Immature natural killer cell (primary cell): ENCODE results near the gene NOS1AP. TPM values are rescaled to one million over a fixed set of nuclear protein-coding genes. Genes with fewer than 3 reads are reported as not detected.
"Not testable (repeated sequence)": the region's sequence is repeated elsewhere in the genome, so short reads cannot be mapped to it uniquely, and the experiment has no call there.

Experiments used
- DNase-seq, 3 donors: peaks; one replicate each; pipeline ENCODE4 v3.0.0; 2022; ENCODE audit warnings: mixed read lengths in 1 of 3
- H3K27ac Mint-ChIP-seq, 6 donors: one replicate each; pipeline ENCODE4 v1.8.0; 2020; ENCODE audit warnings: mixed read lengths in 6 of 6, mild to moderate bottlenecking in 5 of 6, inconsistent platforms in 4 of 6, moderate library complexity in 3 of 6
- H3K27me3 Mint-ChIP-seq, 3 donors: one replicate each; pipeline ENCODE4 v1.8.0; 2020 to 2021; ENCODE audit warnings: low read depth in 3 of 3, mild to moderate bottlenecking in 3 of 3, mixed read lengths in 3 of 3, moderate library complexity in 3 of 3, inconsistent platforms in 1 of 3
- H3K36me3 Mint-ChIP-seq, 3 donors: one replicate each; pipeline ENCODE4 v1.8.0; 2020; ENCODE audit warnings: mixed read lengths in 3 of 3, inconsistent platforms in 2 of 3, mild to moderate bottlenecking in 2 of 3
- H3K4me1 Mint-ChIP-seq, 2 donors: one replicate each; pipeline ENCODE4 v1.8.0; 2020; ENCODE audit warnings: inconsistent platforms in 2 of 2, mild to moderate bottlenecking in 2 of 2, mixed read lengths in 2 of 2, moderate library complexity in 1 of 2
- H3K4me3 Mint-ChIP-seq, 5 donors: one replicate each; pipeline ENCODE4 v1.8.0; 2020; ENCODE audit warnings: mild to moderate bottlenecking in 5 of 5, mixed read lengths in 5 of 5, inconsistent platforms in 3 of 5, moderate library complexity in 3 of 5
- H3K9me3 Mint-ChIP-seq, 6 donors: one replicate each; pipeline ENCODE4 v1.8.0; 2020; ENCODE audit warnings: mild to moderate bottlenecking in 6 of 6, mixed read lengths in 6 of 6, inconsistent platforms in 4 of 6, moderate library complexity in 3 of 6
- polyA plus RNA-seq, 3 donors: library from polyadenylated mRNA; unstranded; fragments of 300-500 nt; fragmentation: Illumina TruSeq; gene quantifications; one replicate each; pipeline ENCODE4 v1.2.3, GENCODE V29; 2021

The NOS1AP gene
- polyA plus RNA-seq, 3 donors from 2014 or later: not detected

DNA sequence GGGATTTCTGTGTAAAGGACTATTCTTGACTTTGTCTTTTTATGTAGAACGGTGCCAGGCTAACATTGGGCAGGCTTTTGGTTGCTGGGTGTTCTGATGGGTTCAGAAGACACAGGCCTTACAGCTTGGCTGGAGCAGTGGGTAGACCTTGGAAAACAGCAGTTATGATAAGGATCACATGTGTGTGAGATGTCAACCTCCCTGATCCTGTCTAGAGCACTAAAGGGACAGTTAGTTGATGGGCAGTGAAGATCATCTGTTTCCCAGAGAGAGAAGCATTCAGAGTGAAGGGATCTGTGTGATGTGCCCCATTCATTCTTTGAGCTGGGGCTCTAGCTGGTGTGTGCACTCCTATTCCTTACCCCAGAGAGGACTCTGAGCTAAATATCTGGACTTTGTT, 88.0 kb downstream of the NOS1AP start:
- H3K27ac Mint-ChIP-seq: no peak overlapping the region
- no peaks in the 10 kb centered on the region for H3K36me3 Mint-ChIP-seq
- DNase-seq: no peak
- H3K27me3 Mint-ChIP-seq: peaks cover 0 to 9% (median 4%) of the 10 kb centered on the region in 3 donors
- H3K4me3 Mint-ChIP-seq: no peak overlapping the region
- no peaks in the 10 kb centered on the region for H3K9me3 Mint-ChIP-seq
- peaks cover 4 to 6% of the 10 kb centered on the region in 2 donors for H3K4me1 Mint-ChIP-seq

DNA sequence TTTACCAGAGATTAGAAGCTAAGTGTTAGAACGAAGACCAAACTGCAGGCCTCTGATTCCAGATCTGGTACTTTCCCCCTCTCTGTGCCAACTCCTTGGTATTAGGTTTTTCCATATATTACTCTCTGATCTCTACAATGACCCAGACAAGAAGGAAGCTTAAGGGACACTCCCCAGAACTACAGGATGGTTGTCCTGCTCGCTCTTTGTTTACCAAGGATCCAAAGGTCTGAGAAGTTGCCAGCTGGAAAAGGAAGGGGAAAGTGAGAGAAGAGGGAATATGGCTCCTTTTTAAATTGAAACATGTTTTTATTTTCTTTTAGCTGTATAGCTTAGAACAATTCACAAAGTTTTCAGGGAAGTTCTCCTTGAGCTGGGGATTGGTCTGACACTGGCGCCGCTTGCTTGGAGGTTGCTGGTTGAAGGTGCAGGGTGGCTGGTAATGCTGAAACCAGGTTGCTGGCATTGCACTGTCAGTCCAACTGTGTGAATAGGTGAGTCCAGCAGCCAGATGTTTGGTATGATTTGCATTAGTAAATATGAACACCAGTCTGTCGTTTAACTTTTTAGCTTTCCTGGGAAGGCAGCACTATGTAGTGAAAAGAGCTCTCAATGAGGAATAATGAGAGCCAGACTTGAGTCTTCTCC, 89.3 kb downstream of the NOS1AP start:
- Mint-ChIP-seq H3K9me3 (no peaks in the 10 kb centered on the region), H3K4me1 (no peaks in the 10 kb centered on the region), H3K4me3 (no peak overlapping the region), H3K27ac (no peak overlapping the region), H3K36me3 (no peaks in the 10 kb centered on the region), H3K27me3 (peaks cover 0 to 5% (median 4%) of the 10 kb centered on the region in 3 donors)
- no peak for DNase-seq

DNA sequence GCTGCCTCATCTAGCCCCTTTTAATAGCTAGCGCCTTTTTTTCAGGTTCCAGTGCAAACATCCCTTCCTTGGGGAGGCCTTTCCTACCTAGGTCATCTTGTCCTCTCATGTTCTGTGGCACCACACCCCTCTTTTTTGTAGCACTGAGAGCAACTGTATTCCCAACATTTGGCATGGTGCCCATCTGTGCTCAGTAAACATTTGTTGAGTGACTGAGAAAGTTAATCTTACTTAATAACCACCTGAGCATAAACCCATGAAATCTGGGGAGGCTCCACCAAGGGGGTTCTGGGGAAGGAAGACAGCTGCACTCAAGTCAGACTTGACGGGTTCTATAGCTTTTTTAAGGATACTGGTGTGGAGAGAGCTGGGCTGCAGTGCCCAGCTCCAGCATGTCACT, 90.0 kb downstream of the NOS1AP start:
- DNase-seq: no peak
- H3K27me3 Mint-ChIP-seq: peaks cover 0 to 5% (median 4%) of the 10 kb centered on the region in 3 donors
- no peak overlapping the region for H3K27ac Mint-ChIP-seq
- no peaks in the 10 kb centered on the region for H3K36me3 Mint-ChIP-seq
- H3K4me1 Mint-ChIP-seq: no peaks in the 10 kb centered on the region
- no peaks in the 10 kb centered on the region for H3K9me3 Mint-ChIP-seq
- no peak overlapping the region for H3K4me3 Mint-ChIP-seq

DNA sequence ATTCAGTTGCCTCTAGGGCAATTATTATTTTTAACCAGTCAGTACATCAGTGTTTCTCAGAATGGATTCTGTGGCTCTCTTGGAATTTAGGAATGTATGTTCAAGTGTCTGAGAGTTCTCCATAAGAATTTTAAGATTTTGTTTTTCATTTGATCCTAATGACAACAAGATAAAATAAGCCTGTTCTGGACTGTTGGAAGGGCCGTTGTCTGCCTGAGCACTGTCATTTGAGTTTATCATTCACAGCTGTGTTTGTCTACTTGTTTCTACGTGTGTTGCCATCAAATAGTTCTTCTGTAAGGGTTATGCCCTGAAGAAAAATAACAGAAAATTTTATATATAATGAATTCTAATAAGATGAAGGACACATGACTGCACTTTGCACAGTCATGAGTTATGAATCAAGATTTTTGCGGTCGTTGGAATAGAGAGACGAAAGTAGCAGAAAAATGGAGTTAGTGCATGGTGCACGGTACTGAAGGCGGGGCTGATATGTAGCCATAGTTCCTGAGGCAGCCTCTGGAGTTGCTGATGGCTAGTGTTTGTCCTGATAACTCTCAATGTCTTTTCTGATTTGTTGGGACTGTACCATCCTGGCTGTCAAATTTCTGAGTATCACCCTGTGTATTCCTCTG, 92.5 kb downstream of the NOS1AP start:
- Mint-ChIP-seq H3K36me3 (no peaks in the 10 kb centered on the region), H3K4me1 (no peaks in the 10 kb centered on the region), H3K27ac (no peak overlapping the region), H3K27me3 (peaks cover 2 to 3% (median 2%) of the 10 kb centered on the region in 3 donors), H3K4me3 (no peak overlapping the region), H3K9me3 (no peaks in the 10 kb centered on the region)
- DNase-seq: no peak

DNA sequence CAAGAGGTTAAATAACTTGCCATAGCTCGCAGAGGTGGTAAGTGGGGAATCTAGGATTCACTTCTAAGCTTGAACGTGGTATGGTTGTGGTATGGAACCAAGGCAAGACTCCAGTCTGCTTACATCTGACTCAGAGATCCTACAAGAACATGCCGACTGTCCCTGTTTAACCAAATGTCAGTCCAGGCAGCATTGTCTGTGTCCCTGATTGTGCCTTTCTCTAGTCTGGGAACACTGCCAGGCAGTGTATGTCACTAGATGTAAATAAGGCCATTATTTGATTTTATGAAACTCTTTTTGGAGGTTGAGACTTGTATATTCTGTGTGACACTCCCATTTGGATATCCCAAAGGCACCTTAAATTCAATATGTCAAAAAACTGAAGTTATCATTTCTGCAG, 96.0 kb downstream of the NOS1AP start:
- Mint-ChIP-seq H3K27ac (no peak overlapping the region), H3K36me3 (no peaks in the 10 kb centered on the region), H3K4me1 (no peaks in the 10 kb centered on the region), H3K9me3 (no peaks in the 10 kb centered on the region), H3K27me3 (peaks cover 2 to 5% (median 2%) of the 10 kb centered on the region in 3 donors), H3K4me3 (no peak overlapping the region)
- DNase-seq: no peak

DNA sequence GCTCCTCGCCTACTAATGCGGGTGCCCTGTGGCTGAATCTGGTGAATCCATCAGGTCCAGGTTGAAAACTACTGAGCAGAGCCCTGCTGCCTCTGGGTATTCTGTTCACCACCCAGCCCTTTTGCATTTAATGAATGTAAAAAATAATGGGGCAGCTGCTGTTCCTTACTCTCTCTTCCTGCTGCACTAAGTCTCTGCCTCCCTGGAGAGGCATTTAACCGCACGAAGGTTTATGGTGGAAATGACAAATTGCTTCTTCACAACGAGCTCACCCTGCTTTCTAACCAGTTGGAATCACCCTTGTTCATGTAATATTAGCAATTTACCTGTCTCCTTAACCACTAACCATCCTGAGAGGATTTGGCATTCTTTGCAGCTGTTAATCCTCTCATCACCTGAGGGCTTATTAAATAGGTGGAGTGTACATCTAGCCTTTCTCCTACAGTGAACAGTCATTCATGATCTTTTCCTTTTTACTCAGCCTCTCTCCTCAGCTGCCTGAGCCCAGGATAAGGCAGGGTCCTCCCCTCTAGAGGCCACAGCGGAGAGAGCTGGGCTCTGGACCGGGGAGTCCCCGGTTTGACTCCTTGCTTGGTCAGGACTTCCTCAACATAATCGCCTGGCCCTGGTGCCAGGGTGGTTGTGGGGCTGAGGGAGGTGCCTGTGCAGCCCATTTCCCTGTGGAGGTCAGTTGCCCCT, 97.6 kb downstream of the NOS1AP start:
- H3K4me3 Mint-ChIP-seq: no peak overlapping the region
- no peak for DNase-seq
- peaks cover 2 to 5% (median 2%) of the 10 kb centered on the region in 3 donors for H3K27me3 Mint-ChIP-seq
- no peak overlapping the region for H3K27ac Mint-ChIP-seq
- no peaks in the 10 kb centered on the region for H3K36me3 Mint-ChIP-seq
- no peaks in the 10 kb centered on the region for H3K9me3 Mint-ChIP-seq
- H3K4me1 Mint-ChIP-seq: no peaks in the 10 kb centered on the region

DNA sequence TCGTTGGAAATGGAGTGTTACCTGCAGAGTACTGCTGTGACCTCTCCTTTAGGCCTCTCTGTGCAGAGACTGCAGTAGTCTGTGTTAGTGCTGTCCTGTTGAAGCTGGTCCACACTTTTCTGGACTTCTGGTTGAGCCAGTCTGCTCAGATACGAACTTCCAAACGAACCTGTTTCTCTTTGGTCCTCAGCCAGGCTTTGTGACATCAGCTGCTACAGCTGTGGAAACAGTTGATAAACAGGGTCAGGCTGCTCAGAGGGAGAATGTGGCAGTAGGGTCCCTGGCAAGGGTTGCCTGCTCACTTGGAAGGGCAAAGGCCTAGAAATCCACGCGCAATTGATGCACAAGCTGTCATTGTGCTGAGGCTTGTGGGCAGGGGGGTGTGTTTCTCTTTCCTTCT, 98.8 kb downstream of the NOS1AP start:
- Mint-ChIP-seq H3K27me3 (peaks cover 2 to 5% (median 2%) of the 10 kb centered on the region in 3 donors), H3K27ac (no peak overlapping the region), H3K9me3 (no peaks in the 10 kb centered on the region), H3K4me3 (no peak overlapping the region), H3K4me1 (no peaks in the 10 kb centered on the region), H3K36me3 (no peaks in the 10 kb centered on the region)
- no peak for DNase-seq

DNA sequence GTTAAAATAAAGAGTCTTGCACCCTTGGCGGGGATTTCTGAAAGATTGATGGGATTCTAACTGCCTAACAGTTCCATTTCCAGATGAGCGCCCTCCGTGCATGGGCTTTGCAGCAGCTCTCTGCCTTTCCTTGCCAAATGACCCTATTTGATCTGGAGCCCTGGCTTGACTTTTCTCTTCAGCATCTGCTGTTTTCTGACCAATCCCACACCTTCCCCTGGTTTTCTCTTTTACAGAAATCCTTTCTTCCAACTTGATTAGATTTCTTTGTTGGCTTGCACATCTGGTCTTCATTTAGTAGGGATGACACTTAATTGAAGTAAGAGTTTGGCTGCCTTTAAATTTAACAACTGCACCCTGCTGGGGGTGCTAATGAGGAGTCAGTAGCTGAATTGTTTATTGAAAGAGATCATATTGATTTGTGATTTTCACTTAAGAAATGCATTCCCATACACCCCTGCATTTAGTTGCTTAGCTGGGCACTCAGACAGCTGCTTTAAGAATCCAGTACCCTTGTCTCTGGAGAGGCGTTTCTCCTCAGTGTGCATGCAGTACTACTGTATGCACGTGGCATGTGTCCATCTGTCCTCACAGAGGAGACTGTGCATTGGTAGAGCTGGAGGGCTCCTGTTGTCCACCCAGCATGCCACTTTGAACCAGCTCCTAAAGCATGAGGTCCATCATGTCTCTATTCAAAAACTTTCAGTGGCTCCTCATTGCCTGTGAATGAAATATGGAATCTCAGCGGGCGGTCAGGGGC, 99.7 kb downstream of the NOS1AP start:
- no peak overlapping the region for H3K4me3 Mint-ChIP-seq
- H3K9me3 Mint-ChIP-seq: no peaks in the 10 kb centered on the region
- no peaks in the 10 kb centered on the region for H3K36me3 Mint-ChIP-seq
- no peak overlapping the region for H3K27ac Mint-ChIP-seq
- peaks cover 2 to 5% (median 2%) of the 10 kb centered on the region in 3 donors for H3K27me3 Mint-ChIP-seq
- no peaks in the 10 kb centered on the region for H3K4me1 Mint-ChIP-seq
- no peak for DNase-seq

DNA sequence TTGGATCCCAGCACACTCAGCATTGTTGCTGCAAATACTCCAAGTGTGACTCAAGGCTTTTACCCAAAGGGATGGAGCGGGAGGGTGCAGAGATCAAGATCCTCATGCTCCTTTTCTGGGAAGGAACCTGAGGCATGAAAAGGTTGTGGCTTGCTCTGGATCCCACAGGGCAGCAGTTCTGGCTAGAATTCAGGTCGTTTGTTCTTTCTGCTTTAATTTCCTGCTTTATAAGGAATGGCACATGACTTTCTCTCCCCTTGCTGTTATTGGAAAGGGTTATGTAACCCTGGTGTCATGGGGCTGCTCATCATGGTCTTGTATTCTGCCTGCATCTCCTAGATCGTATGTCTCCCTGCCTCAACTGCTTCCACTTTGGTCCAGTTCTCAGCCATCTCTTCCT, 101.6 kb downstream of the NOS1AP start:
- DNase-seq: no peak
- Mint-ChIP-seq H3K36me3 (no peaks in the 10 kb centered on the region), H3K27ac (no peak overlapping the region), H3K4me1 (no peaks in the 10 kb centered on the region), H3K9me3 (no peaks in the 10 kb centered on the region), H3K4me3 (no peak overlapping the region), H3K27me3 (peaks cover 2 to 5% (median 2%) of the 10 kb centered on the region in 3 donors)

DNA sequence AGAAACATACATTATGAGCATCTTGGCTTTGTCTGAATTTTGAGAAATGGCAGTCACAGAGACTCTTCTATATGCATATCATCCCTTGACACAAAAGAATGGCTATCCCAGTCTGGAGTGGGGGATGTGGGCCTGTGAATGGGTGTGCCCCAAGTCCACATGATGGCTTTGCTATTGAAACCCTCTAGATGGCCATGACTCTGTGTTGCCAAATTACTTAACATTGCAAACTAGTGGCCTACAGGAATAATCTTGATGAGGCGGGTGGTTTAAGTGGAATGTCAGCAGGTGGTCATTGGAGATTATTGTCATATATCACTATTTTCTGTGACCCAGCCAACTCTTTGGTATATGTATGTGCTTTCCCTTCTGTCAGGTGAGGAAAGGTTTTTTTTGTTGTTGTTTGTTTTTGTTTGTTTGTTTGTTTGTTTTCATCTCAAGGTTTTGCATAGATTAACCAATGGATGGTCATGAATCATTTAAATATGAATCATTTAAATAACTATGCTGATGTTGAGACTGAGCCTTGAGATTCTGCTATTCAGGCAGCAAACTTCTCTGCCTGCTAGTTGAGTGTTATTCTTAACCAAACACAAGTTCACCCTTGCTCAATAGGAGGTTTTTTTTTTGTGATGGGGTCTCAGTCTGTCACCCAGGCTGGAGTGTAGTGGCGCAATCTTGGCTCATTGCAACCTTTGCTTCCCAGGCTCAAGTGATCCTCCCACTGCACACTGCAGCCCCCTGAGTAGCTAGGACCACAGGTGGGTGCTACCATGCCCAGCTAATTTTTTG, 103.0 kb downstream of the NOS1AP start:
- Mint-ChIP-seq H3K4me1 (no peaks in the 10 kb centered on the region), H3K4me3 (no peak overlapping the region), H3K27ac (no peak overlapping the region), H3K27me3 (peaks cover 2 to 5% (median 4%) of the 10 kb centered on the region in 3 donors), H3K36me3 (no peaks in the 10 kb centered on the region), H3K9me3 (no peaks in the 10 kb centered on the region)
- no peak for DNase-seq

DNA sequence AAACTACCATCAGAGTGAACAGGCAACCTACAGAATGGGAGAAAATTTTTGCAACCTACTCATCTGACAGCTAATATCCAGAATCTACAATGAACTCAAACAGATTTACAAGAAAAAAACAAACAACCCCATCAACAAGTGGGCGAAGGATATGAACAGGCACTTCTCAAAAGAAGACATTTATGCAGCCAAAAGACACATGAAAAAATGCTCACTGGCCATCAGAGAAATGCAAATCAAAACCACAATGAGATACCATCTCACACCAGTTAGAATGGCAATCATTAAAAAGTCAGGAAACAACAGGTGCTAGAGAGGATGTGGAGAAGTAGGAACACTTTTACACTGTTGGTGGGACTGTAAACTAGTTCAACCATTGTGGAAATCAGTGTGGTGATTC, 104.1 kb downstream of the NOS1AP start:
- not testable (repeated sequence) for H3K4me1 Mint-ChIP-seq, H3K27ac Mint-ChIP-seq, H3K4me3 Mint-ChIP-seq, DNase-seq, H3K36me3 Mint-ChIP-seq, H3K9me3 Mint-ChIP-seq, H3K27me3 Mint-ChIP-seq

DNA sequence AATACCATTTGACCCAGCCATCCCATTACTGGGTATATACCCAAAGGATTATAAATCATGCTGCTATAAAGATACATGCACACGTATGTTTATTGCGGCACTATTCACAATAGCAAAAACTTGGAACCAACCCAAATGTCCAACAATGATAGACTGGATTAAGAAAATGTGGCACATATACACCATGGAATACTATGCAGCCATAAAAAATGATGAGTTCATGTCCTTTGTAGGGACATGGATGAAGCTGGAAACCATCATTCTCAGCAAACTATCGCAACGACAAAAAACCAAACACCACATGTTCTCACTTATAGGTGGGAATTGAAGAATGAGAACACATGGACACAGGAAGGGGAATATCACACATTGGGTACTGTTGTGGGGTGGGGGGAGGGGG, 104.5 kb downstream of the NOS1AP start:
- not testable (repeated sequence) for H3K4me1 Mint-ChIP-seq, DNase-seq, H3K4me3 Mint-ChIP-seq, H3K27me3 Mint-ChIP-seq, H3K9me3 Mint-ChIP-seq, H3K27ac Mint-ChIP-seq, H3K36me3 Mint-ChIP-seq

DNA sequence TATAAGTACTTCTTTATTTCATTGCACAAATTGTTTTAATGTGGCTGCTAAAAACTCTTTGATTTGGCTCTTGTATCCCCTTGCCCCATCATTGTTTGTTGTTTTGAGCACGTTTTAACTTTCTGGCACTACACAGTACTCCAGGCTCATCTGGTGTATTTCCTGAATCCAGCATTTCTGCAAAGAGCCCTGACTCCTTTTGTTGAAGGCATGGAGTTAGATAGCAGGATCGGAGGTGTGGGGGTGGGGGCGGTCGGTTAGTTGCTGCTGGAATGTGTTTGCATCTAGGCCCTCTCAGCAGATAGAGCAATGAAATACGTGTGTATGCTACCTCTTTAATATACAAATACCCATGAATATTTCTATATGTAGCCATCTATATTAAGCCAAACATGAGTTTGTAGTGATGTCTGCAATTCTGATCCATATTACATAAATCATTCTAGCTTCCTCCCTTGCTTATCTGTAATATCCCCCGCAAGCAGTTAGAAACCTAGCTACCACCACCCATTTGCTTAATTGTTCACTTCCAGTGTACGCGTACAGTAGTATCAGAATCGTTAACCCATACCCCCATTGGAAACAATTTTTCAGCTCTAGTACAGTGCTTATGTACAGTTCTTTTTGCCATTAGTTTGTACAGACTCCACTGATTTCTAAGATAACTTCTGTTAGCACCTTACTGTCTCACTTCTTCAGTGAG, 106.0 kb downstream of the NOS1AP start:
- Mint-ChIP-seq H3K27ac (no peak overlapping the region), H3K36me3 (no peaks in the 10 kb centered on the region), H3K27me3 (peaks cover 2 to 7% (median 4%) of the 10 kb centered on the region in 3 donors), H3K4me3 (no peak overlapping the region), H3K4me1 (no peaks in the 10 kb centered on the region), H3K9me3 (no peaks in the 10 kb centered on the region)
- no peak for DNase-seq
